Right atrium auricular region (tissue), 2 donors: ENCODE measurements around the gene KRTAP17-1. TPM values are rescaled to one million over a fixed set of nuclear protein-coding genes. Genes with fewer than 3 reads are reported as not detected.
"Not testable (repeated sequence)": the region's sequence is repeated elsewhere in the genome, so short reads cannot be mapped to it uniquely, and the experiment has no call there.

Experiments
- DNase-seq: peaks from one replicate; pipeline ENCODE4 v3.0.0-alpha.2; 2019; ENCODE audit warnings: low spot score
- H3K27ac ChIP-seq, 2 donors: fragments of 200-600 bp; sonication (generic); 1 replicate in 1 of 2; 2 replicates in 1 of 2; pipeline ENCODE4 v1.5.1; 2016 to 2019
- H3K27me3 ChIP-seq, 2 donors: fragments of 200-600 bp; sonication (generic); one replicate each; pipeline versions ENCODE4 v1.5.1 to v1.6.0; 2017 to 2019
- H3K36me3 ChIP-seq: fragments of 200-600 bp; sonication (generic); one replicate; pipeline ENCODE4 v1.5.1; 2016
- H3K4me1 ChIP-seq, 2 donors: fragments of 200-600 bp; sonication (generic); one replicate each; pipeline versions ENCODE4 v1.5.1 to v1.6.0; 2017 to 2019
- H3K4me3 ChIP-seq, 2 donors: fragments of 200-600 bp; sonication (generic); 1 replicate in 1 of 2; 2 replicates in 1 of 2; pipeline ENCODE4 v1.5.1; 2017 to 2019; ENCODE audit warnings: mild to moderate bottlenecking in 1 of 2, moderate library complexity in 1 of 2
- H3K9me3 ChIP-seq, 2 donors: fragments of 200-600 bp; sonication (generic); one replicate each; pipeline ENCODE4 v1.5.1; 2019
- total RNA-seq, 2 donors: library from RNA; depleted of rRNA; stranded (reverse); fragments of >200 nt; gene quantifications; one replicate each; pipeline ENCODE4 v1.1.0, GENCODE V29; 2016
- TF ChIP-seq, protein P1 (sequence below), 2 donors: fragments of 200-600 bp; sonication (generic); IDR thresholded peaks; one replicate each; pipeline ENCODE4 v1.5.1; 2019; ENCODE audit warnings: antibody characterized with exemption in 2 of 2

KRTAP17-1 gene
- total RNA-seq, 2 donors from 2014 or later, result not detected

DNA sequence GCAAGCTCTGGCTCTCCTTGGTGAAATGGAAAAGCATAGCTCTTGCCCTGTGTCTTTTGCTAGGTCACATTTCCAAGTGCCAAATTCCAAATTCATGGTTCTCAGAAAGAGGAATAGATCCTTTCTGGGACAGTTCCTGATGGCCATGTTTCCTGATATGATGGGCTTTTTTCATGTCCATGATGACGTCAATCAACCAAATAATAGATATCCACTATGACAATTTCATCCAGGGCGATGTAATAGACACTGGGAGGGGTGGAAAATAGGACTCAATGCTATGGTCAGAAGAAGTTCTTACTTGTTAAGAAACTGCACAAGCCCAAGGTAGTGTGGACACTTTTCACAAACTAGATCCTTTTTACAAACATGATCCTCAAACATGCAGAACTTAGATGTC is 35.7 kb upstream of the KRTAP17-1 start:
- Histone ChIP-seq H3K4me3 (no peak overlapping the region), H3K27me3 (no peaks in the 10 kb centered on the region), H3K27ac (no peak overlapping the region), H3K9me3 (peaks cover 0 to 2% of the 10 kb centered on the region in 2 donors), H3K36me3 (no peaks in the 10 kb centered on the region), H3K4me1 (no peaks in the 10 kb centered on the region)
- TF ChIP-seq, protein P1, sequence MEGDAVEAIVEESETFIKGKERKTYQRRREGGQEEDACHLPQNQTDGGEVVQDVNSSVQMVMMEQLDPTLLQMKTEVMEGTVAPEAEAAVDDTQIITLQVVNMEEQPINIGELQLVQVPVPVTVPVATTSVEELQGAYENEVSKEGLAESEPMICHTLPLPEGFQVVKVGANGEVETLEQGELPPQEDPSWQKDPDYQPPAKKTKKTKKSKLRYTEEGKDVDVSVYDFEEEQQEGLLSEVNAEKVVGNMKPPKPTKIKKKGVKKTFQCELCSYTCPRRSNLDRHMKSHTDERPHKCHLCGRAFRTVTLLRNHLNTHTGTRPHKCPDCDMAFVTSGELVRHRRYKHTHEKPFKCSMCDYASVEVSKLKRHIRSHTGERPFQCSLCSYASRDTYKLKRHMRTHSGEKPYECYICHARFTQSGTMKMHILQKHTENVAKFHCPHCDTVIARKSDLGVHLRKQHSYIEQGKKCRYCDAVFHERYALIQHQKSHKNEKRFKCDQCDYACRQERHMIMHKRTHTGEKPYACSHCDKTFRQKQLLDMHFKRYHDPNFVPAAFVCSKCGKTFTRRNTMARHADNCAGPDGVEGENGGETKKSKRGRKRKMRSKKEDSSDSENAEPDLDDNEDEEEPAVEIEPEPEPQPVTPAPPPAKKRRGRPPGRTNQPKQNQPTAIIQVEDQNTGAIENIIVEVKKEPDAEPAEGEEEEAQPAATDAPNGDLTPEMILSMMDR (IDR thresholded peaks at IDR 0.05), result no peak
- no peak for DNase-seq

DNA sequence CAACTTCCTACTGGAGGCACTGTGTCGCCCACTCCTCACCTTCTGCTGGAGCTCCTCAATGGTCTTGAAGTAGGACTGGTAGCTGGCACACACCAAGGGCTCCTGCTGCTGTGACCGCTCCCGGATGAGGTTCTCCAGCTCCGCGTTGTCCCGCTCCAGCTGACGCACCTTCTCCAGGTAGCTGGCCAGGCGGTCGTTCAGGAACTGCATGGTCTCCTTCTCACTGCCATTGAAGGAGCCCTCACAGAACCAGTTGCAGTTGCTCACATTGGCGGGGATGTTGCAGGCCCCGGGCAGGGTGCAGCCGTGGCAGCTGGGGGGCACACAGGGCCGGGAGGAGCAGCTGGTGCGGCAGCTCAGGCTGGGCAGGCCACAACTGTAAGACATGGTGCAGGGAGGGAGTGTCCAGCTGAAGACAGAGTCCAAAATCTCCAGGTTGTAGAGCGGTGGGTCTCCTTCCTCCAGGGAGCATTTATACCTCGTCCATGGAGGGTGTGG is 34.9 kb upstream of the KRTAP17-1 start, which contains the start of gene KRT33A:
KRT33A (minus strand) TSS at position 448 of the 498 bp plus-strand sequence; CDS start at position 387, 61 bp downstream.
- H3K27ac ChIP-seq, H3K9me3 ChIP-seq, H3K4me3 ChIP-seq, H3K4me1 ChIP-seq, H3K36me3 ChIP-seq, DNase-seq, H3K27me3 ChIP-seq: not testable (repeated sequence)

DNA sequence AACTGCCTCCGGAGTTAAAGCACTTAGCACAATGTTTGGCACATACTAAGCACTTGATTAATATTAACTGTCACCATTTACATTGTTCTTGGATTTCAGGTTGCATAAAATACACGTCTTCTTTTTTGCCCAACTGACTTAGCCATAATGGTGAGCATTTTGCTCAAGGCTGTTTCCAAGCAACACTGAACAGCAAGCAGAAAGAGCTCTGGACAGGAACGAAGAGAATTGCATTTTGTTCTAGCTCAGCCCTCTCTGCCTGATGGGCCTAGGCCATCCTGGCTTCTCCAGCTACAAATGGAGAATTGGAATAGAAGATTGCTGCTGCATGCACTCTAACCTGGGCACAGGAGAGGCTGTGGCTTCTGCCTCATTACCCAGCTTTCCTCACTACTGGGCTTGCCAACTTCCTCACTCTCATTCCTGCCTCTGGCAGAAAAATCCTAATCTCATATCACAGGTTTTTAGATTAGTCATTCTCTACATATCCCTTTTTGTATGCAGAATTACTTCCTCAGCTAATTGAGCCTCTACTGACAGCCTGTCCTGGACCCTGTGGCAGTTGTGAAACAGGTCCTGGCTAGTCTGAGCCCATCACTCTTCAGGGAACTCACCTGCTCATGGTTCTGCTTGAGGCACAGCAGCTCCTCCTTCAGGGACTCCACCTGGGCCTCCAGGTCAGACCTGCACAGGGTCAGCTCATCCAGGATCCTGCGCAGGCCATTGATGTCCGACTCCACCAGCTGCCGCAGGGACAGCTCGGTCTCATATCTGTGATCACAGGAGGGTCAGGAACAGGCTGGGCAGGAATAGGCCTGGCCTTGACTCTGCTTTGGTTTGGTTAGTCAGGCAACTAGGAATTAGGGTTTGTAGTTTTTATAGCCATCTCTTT is 32.6 kb upstream of the KRTAP17-1 start:
- Histone ChIP-seq H3K4me1 (no peaks in the 10 kb centered on the region), H3K9me3 (no peaks in the 10 kb centered on the region), H3K27me3 (no peaks in the 10 kb centered on the region), H3K36me3 (no peaks in the 10 kb centered on the region), H3K4me3 (no peak overlapping the region), H3K27ac (no peak overlapping the region)
- TF ChIP-seq, protein P1 (IDR thresholded peaks at IDR 0.05), result no peak
- no peak for DNase-seq

DNA sequence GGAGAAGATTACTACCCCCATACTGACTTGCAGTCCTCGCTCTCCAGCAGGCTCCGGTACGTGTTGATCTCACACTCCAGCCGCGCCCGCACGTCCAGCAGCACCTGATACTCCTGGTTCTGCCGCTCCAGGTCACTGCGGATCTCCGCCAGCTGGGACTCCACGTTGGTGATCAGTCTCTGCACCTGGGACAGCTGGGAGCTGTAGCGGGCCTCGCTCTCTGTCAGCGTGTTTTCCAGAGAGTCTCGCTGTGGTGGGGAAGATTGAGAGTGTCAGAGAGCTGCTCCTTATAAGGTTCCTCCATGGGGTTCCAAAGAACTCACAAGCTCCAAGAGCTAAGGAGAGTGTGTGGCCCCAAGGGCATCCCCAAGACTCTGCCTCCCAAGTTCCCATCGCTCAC is 30.9 kb upstream of the KRTAP17-1 start:
- not testable (repeated sequence) for H3K36me3 ChIP-seq, DNase-seq, H3K4me1 ChIP-seq, H3K27ac ChIP-seq, H3K4me3 ChIP-seq, H3K27me3 ChIP-seq, H3K9me3 ChIP-seq

DNA sequence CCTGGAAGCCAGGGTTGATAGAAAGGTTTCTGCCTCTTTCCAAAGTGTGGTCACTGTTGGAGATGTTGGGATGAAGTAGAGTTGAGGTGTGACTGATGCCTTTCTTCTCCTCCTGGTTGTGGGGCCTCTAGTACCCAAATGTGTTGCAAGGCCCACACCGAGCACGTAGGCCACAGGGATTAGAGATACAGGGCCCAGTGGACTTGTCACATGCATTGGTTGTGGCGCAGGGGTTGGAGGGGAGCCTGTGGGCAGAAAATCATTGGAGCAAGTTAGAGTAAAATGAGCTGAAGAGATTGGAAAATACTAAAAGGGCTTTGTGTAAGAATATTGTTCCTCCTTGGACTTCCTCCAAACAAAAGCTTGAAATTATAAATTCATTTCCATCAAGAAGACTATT is 30.5 kb upstream of the KRTAP17-1 start:
- no peak for DNase-seq
- no peaks in the 10 kb centered on the region for H3K27me3 ChIP-seq
- TF ChIP-seq, protein P1 (IDR thresholded peaks at IDR 0.05), result no peak
- no peaks in the 10 kb centered on the region for H3K9me3 ChIP-seq
- no peaks in the 10 kb centered on the region for H3K4me1 ChIP-seq
- no peaks in the 10 kb centered on the region for H3K36me3 ChIP-seq
- H3K4me3 ChIP-seq, result no peak overlapping the region
- no peak overlapping the region for H3K27ac ChIP-seq

DNA sequence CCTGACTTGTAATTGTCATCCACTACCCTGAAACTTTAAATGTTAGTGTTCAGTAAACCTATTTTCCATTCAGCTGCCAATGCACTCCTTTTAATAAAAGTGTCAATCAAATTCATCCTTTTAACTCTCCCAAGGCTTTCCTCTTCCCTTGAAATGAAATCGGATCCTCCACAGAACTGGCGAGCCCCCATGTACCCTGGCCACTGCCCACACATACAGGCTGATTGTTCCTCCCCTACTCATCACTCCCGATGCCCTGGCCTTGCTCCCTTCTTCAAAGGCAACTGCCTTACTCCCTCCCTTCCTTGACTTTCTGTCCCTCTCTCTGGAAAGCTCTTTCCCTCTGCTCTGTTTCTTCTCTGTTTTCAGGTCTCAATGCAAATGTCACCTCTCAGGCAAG is 27.5 kb upstream of the KRTAP17-1 start:
- no peaks in the 10 kb centered on the region for H3K27me3 ChIP-seq
- TF ChIP-seq, protein P1 (IDR thresholded peaks at IDR 0.05), result no peak
- DNase-seq, result no peak
- H3K36me3 ChIP-seq, result no peaks in the 10 kb centered on the region
- H3K4me1 ChIP-seq, result no peaks in the 10 kb centered on the region
- H3K4me3 ChIP-seq, result no peak overlapping the region
- H3K27ac ChIP-seq, result no peak overlapping the region
- H3K9me3 ChIP-seq, result no peaks in the 10 kb centered on the region
